Measurements from ENCODE around the gene TFF1. TPM values are rescaled to one million over a fixed set of nuclear protein-coding genes. Genes with fewer than 3 reads are reported as not detected.

TFF1 gene
- total RNA-seq, 1 donor, result not detected

DNA sequence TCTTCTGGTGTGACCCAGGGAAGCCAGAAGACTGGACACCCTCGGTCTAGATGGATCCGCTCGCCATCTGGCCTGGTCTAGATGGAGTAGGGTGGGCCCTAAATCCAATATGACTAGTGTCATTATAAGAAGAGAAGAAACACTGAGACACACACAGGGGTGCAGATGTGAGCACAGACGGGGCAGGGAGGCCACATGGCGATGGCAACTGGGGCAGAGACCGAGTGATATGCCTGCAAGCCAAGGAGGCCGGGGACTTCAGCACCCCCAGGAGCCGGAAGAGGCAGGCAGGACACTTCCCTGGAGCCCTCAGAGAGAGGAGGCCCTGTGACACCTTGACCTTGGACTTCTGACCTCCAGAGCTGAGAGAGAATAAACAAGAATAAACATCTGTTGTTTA, 45.5 kb downstream of the TFF1 start:
- Histone ChIP-seq H4K20me1 (ENCODE audit: insufficient read depth, low read length) (no peaks in the 10 kb centered on the region), H3K4me2 (ENCODE audit: insufficient read depth, low read length) (no peak overlapping the region), H3K4me3 (ENCODE audit: insufficient read depth, low read length) (no peak overlapping the region), H3K27me3 (ENCODE audit: insufficient read depth, low read length) (no peaks in the 10 kb centered on the region), H2AFZ (ENCODE audit: low read length) (no peak overlapping the region), H3K4me1 (ENCODE audit: insufficient read depth, low read length) (no peaks in the 10 kb centered on the region), H3K9me3 (ENCODE audit: low read depth, low read length) (no peaks in the 10 kb centered on the region), H3K27ac (ENCODE audit: low read depth, low read length) (no peak overlapping the region), H3K79me2 (ENCODE audit: insufficient read depth, low read length) (no peaks in the 10 kb centered on the region), H3K36me3 (ENCODE audit: insufficient read depth, low read length) (no peaks in the 10 kb centered on the region)
- DNase-seq (ENCODE audit: insufficient read length, low spot score, missing footprints), result no peak
- TF ChIP-seq, protein P1, sequence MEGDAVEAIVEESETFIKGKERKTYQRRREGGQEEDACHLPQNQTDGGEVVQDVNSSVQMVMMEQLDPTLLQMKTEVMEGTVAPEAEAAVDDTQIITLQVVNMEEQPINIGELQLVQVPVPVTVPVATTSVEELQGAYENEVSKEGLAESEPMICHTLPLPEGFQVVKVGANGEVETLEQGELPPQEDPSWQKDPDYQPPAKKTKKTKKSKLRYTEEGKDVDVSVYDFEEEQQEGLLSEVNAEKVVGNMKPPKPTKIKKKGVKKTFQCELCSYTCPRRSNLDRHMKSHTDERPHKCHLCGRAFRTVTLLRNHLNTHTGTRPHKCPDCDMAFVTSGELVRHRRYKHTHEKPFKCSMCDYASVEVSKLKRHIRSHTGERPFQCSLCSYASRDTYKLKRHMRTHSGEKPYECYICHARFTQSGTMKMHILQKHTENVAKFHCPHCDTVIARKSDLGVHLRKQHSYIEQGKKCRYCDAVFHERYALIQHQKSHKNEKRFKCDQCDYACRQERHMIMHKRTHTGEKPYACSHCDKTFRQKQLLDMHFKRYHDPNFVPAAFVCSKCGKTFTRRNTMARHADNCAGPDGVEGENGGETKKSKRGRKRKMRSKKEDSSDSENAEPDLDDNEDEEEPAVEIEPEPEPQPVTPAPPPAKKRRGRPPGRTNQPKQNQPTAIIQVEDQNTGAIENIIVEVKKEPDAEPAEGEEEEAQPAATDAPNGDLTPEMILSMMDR (IDR thresholded peaks at IDR 0.05; ENCODE audit: extremely low read depth, low read depth, low read length), result no peak

DNA sequence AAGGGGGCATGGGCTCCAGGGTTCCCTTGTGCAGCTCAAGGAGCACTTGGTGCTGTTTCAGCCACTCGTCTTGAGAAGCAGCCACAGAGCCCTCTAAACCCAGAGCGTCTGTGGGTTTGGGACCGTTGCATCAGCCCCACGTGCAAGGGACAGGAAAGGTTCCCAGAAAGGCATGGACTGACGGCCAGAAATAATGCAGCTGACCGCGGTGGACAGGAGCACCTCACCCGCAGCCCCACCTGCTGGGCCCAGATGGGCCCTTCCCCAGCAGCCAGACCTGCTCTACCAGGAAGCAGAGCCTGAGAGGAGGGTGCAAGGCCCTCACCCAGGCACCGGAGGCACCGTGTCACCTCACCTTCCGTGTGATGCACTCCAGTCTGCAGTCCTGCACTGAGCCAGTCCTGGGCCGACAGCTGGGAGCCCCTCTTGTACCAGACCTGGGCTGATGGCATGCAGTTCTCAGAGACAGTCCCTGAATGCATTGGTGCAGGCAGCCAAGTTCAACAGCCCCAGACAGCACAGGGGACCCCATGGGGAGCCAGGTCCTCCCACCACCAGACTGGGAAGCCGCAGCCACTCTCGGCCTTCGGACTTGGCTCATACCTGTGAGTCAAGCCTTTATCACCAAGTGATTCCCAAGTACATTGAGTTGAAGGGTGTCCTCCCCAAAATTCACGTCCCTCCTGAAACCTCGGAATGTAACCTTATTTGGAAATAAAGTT, 46.3 kb downstream of the TFF1 start:
- H3K36me3 ChIP-seq (ENCODE audit: insufficient read depth, low read length), result no peaks in the 10 kb centered on the region
- no peaks in the 10 kb centered on the region for H3K4me1 ChIP-seq (ENCODE audit: insufficient read depth, low read length)
- H4K20me1 ChIP-seq (ENCODE audit: insufficient read depth, low read length), result no peaks in the 10 kb centered on the region
- H3K4me3 ChIP-seq (ENCODE audit: insufficient read depth, low read length), result no peak overlapping the region
- H3K27ac ChIP-seq (ENCODE audit: low read depth, low read length), result no peak overlapping the region
- TF ChIP-seq, protein P1 (IDR thresholded peaks at IDR 0.05; ENCODE audit: extremely low read depth, low read depth, low read length), result no peak
- no peaks in the 10 kb centered on the region for H3K9me3 ChIP-seq (ENCODE audit: low read depth, low read length)
- no peak for DNase-seq (ENCODE audit: insufficient read length, low spot score, missing footprints)
- no peak overlapping the region for H3K4me2 ChIP-seq (ENCODE audit: insufficient read depth, low read length)
- no peak overlapping the region for H2AFZ ChIP-seq (ENCODE audit: low read length)
- no peaks in the 10 kb centered on the region for H3K27me3 ChIP-seq (ENCODE audit: insufficient read depth, low read length)
- no peaks in the 10 kb centered on the region for H3K79me2 ChIP-seq (ENCODE audit: insufficient read depth, low read length)

DNA sequence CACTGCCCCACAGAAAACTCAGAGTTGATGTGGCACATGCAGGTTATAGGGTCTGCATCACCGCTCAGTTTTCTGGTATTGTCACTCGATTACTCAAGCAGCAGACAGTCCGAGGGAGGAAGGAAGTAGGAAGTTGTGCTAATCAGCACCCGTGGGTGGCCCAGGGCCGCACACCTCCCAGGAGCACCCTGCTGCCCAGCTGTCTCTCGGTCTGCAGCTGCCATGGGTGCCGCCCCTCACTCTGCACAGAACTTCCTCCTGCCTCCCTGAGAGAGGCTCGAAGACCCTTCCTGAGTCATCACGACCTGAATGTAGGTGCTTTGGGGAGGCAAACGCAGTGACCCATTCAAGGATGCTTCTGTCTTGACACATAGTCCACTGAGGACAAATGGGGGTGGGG, 47.0 kb downstream of the TFF1 start:
- H3K36me3 ChIP-seq (ENCODE audit: insufficient read depth, low read length), result no peaks in the 10 kb centered on the region
- DNase-seq (ENCODE audit: insufficient read length, low spot score, missing footprints), result no peak
- no peaks in the 10 kb centered on the region for H4K20me1 ChIP-seq (ENCODE audit: insufficient read depth, low read length)
- H3K79me2 ChIP-seq (ENCODE audit: insufficient read depth, low read length), result no peaks in the 10 kb centered on the region
- no peak overlapping the region for H2AFZ ChIP-seq (ENCODE audit: low read length)
- H3K4me3 ChIP-seq (ENCODE audit: insufficient read depth, low read length), result no peak overlapping the region
- H3K27ac ChIP-seq (ENCODE audit: low read depth, low read length), result no peak overlapping the region
- H3K27me3 ChIP-seq (ENCODE audit: insufficient read depth, low read length), result no peaks in the 10 kb centered on the region
- H3K4me1 ChIP-seq (ENCODE audit: insufficient read depth, low read length), result no peaks in the 10 kb centered on the region
- no peak overlapping the region for H3K4me2 ChIP-seq (ENCODE audit: insufficient read depth, low read length)
- no peaks in the 10 kb centered on the region for H3K9me3 ChIP-seq (ENCODE audit: low read depth, low read length)
- TF ChIP-seq, protein P1 (IDR thresholded peaks at IDR 0.05; ENCODE audit: extremely low read depth, low read depth, low read length), result no peak

DNA sequence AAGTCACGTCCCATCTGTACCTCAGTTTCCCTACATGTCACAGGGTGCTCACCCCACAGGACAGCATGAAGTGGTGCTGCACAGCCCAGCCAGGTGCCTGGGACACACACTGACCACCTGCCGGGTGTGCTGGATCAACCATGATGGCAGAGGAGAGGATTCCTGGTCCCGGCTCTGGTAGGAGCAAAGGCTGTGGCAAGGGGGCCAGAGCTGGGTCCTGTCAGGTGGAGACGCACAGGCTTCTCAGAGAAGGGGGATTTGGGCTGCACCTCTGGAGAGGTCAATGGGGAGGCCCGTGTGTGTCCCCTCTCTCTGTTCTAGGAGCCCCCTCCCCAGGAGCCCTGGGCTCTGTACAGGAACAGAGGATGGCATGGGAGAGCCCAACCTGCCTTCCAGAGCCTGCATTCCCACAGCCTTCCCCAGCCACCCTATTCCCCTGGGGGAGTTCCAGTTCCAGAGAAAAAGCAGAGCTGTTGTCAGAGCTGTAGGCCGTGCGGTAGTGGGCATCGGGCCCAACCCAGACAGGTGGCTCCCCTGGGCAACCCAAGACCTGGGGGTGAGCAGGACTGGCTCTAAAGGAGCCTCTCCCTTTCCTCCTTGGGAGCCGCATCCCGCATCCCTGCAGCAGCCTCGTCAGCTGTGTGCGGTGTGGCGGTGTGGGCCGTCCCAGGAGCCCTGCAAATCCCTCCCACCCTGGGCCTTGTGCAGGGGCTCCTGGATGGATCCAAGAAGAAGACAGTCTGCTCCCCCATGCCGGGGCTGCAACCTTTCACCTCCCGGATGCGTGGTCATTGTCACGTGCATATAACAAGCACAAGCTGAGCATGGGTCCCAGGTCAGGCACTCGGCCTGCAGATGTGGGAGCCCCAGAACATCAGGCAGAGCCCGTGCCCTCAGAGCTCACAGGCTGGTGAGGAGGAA, 48.2 kb downstream of the TFF1 start:
- DNase-seq (ENCODE audit: insufficient read length, low spot score, missing footprints), result no peak
- no peak overlapping the region for H2AFZ ChIP-seq (ENCODE audit: low read length)
- no peaks in the 10 kb centered on the region for H3K27me3 ChIP-seq (ENCODE audit: insufficient read depth, low read length)
- no peaks in the 10 kb centered on the region for H3K4me1 ChIP-seq (ENCODE audit: insufficient read depth, low read length)
- no peaks in the 10 kb centered on the region for H3K9me3 ChIP-seq (ENCODE audit: low read depth, low read length)
- H3K36me3 ChIP-seq (ENCODE audit: insufficient read depth, low read length), result no peaks in the 10 kb centered on the region
- H3K4me2 ChIP-seq (ENCODE audit: insufficient read depth, low read length), result no peak overlapping the region
- H3K27ac ChIP-seq (ENCODE audit: low read depth, low read length), result no peak overlapping the region
- no peaks in the 10 kb centered on the region for H4K20me1 ChIP-seq (ENCODE audit: insufficient read depth, low read length)
- TF ChIP-seq, protein P1 (IDR thresholded peaks at IDR 0.05; ENCODE audit: extremely low read depth, low read depth, low read length), result no peak
- no peak overlapping the region for H3K4me3 ChIP-seq (ENCODE audit: insufficient read depth, low read length)
- H3K79me2 ChIP-seq (ENCODE audit: insufficient read depth, low read length), result no peaks in the 10 kb centered on the region
